Measurements from ENCODE around the gene THOC5.

GRCh38 chr22:29541845-29542244 is 11.7 kb downstream of the THOC5 start:
- TF ChIP-seq PATZ1 (tag by site-specific recombination; IDR thresholded peaks at IDR 0.05): no peak
- no peak for TF ChIP-seq HOXC10 (CRISPR knock-in tag; IDR thresholded peaks at IDR 0.05)
- no peak for TF ChIP-seq CTCF (tag by site-specific recombination; IDR thresholded peaks at IDR 0.05)
- TF ChIP-seq YY1 (tag by site-specific recombination; IDR thresholded peaks at IDR 0.05): no peak
- no peak for TF ChIP-seq SP2 (tag by site-specific recombination; IDR thresholded peaks at IDR 0.05)
- TF ChIP-seq TCF7L2 (IDR thresholded peaks at IDR 0.05; ENCODE audit: borderline replicate concordance, low read depth, low read length): no peak
- TF ChIP-seq MZF1 (tag by site-specific recombination; IDR thresholded peaks at IDR 0.05; ENCODE audit: borderline replicate concordance): no peak
- TF ChIP-seq ZNF639 (tag by site-specific recombination; IDR thresholded peaks at IDR 0.05): no peak
- no peak for TF ChIP-seq REPIN1 (tag by site-specific recombination; IDR thresholded peaks at IDR 0.05; ENCODE audit: low read depth)
- no peak for TF ChIP-seq ZFP37 (tag by site-specific recombination; IDR thresholded peaks at IDR 0.05)
- no peak for TF ChIP-seq ZNF48 (tag by site-specific recombination; IDR thresholded peaks at IDR 0.05)
- TF ChIP-seq ZNF24 (tag by site-specific recombination; IDR thresholded peaks at IDR 0.05): no peak
- TF ChIP-seq ZNF629 (tag by site-specific recombination; IDR thresholded peaks at IDR 0.05): no peak

Data from HEK293 (cell line).